Lower leg skin (tissue), 4 donors: ENCODE measurements around the gene SORCS2. TPM values are rescaled to one million over a fixed set of nuclear protein-coding genes. Genes with fewer than 3 reads are reported as not detected.

Experiments used
- DNase-seq, 2 donors: peaks; one replicate each; pipeline ENCODE4 v3.0.0-alpha.2; 2019; ENCODE audit warnings: low spot score in 2 of 2
- H3K4me3 ChIP-seq: fragments of 200-600 bp; sonication (generic); 2 replicates; pipeline ENCODE4 v1.5.1; 2017; ENCODE audit warnings: mild to moderate bottlenecking, low read depth; ENCODE audit not compliant: poor library complexity, severe bottlenecking
- POLR2A ChIP-seq, 2 donors: fragments of 450-650 bp; IDR thresholded peaks; one replicate each; pipeline ENCODE4 v1.6.1; 2016 to 2017; ENCODE audit warnings: antibody characterized with exemption in 2 of 2, mild to moderate bottlenecking in 1 of 2, moderate library complexity in 1 of 2
- whole genome bisulfite sequencing, 2 donors: methylation state at CpG; one replicate each; pipeline ENCODE4 v1.1.5; 2018; 5-methylcytosine and 5-hydroxymethylcytosine counted together
- intact Hi-C: fragments of 100-400 bp; cut with DNase I; formaldehyde crosslinking; loops from one replicate; pipeline ENCODE4 v1.15.0; 2023; ENCODE audit warnings: low total_unique reads
- total RNA-seq, 4 donors: library from RNA; depleted of rRNA; stranded (reverse); fragments of >200 nt; gene quantifications; one replicate each; pipeline ENCODE4 v1.1.0, GENCODE V29; 2016
- TF ChIP-seq, protein P1 (sequence below), 3 donors: fragments of 450-650 bp; IDR thresholded peaks; one replicate each; pipeline ENCODE4 v1.5.1; 2016; ENCODE audit warnings: antibody characterized with exemption in 3 of 3, mild to moderate bottlenecking in 3 of 3, moderate library complexity in 2 of 3

The SORCS2 gene
- total RNA-seq, 4 donors from 2014 or later = 1.1 to 6.4 (median 1.5) TPM

DNA sequence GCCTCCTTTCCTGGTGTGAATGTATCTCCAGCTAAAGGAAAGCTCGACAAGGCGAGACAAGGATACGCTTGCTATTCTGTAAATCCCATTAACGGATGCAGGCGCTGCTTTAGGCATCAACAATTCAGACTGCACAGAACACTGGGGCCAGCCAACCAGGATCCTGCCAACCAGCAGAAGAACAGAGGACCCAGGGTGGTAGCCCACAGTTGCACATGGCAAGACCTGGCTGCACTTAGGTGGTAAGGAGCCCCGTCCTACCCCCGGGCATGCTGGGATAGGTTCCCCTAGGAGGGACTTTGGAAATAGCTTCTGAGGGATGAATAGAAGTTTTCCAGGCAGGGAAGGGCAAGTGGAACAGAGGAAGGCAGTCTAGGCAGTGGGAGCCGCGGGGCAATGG, 221.7 kb downstream of the SORCS2 start:
- WGBS, 2 donors = 87 to 93% methylated on average over 9 of the region's 9 CpGs
- no peak for TF ChIP-seq POLR2A (IDR thresholded peaks at IDR 0.05)
- TF ChIP-seq, protein P1, sequence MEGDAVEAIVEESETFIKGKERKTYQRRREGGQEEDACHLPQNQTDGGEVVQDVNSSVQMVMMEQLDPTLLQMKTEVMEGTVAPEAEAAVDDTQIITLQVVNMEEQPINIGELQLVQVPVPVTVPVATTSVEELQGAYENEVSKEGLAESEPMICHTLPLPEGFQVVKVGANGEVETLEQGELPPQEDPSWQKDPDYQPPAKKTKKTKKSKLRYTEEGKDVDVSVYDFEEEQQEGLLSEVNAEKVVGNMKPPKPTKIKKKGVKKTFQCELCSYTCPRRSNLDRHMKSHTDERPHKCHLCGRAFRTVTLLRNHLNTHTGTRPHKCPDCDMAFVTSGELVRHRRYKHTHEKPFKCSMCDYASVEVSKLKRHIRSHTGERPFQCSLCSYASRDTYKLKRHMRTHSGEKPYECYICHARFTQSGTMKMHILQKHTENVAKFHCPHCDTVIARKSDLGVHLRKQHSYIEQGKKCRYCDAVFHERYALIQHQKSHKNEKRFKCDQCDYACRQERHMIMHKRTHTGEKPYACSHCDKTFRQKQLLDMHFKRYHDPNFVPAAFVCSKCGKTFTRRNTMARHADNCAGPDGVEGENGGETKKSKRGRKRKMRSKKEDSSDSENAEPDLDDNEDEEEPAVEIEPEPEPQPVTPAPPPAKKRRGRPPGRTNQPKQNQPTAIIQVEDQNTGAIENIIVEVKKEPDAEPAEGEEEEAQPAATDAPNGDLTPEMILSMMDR (IDR thresholded peaks at IDR 0.05) = no peak
- no peak for DNase-seq
- intact Hi-C loops = no loop called here
- no peak overlapping the region for H3K4me3 ChIP-seq

DNA sequence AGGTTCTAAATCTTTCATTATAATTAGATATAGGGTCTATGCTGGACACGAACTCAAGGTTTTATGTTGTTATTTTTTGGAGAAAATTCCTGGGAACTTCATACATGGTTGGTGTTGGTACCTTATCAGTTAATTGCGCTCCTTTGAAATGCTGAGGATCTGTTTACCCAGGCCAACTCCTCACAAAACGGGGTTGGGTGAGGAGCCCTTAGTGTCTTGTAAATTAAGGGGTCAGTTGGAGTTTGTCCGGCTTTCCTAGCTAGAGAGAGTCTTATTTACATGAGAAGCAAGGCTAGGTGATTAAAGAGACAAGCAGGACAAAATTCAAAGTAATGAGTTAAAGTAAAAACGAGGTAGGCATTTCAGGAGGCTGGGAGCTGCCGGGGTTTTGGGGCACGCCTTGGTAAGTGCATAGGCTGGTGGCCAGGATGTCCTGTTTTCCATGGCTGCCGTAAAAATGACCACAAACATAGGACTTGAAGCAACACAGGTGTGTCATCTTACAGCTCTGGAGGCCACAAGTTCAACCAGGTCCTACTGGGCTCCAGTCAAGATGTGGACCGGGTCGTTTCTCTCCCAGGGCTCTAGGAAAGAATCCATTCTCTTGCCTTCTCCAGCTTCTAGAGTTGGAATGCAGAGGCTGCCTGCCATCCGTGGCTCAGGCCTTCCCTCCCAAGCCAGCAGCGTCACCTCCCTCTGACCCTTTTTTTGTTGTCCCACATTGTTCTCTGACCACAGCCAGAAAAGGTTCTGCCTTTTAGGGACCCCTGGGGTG, 222.6 kb downstream of the SORCS2 start:
- H3K4me3 ChIP-seq = no peak overlapping the region
- no peak for TF ChIP-seq POLR2A (IDR thresholded peaks at IDR 0.05)
- TF ChIP-seq, protein P1 (IDR thresholded peaks at IDR 0.05) = no peak
- peak in 1 of 2 donors; percentile 78 for DNase-seq
- intact Hi-C loops = no loop called here
- WGBS, 2 donors = 69 to 78% methylated on average over 12 of the region's 12 CpGs

DNA sequence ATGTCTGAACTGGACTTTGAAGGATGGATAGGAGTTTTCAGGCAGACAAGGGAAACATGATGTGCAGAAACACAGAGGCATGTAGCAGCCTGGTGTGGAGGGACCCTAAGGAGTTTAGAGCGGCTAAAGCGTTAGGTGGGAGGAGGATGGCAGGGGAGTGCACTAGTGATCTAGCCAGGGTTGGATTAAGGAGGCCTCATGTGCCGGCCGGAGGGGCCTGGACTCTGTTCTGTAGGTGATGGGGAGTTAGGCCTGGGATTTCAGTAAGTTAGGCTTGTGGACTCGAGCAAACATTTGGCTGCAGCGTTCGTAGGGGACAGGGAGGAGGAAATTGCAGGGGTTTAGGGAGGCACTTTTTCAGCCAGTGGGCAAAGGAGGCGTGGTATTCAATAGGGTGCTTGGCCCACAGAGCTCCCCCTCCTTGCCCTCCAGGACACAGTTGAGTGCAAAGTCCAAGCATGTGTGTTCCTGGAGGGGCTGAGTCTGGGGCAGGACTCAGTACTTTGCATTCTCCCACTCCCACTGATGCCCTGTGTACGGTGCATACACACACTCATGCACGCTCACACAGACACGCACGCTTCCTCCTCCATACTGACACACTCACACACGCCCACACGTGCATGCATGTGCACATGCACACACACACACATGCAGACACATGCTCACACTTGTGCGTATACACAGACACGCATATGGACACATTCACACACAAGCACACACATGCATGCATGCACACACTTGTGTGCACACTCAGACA, 223.8 kb downstream of the SORCS2 start:
- 84 to 87% methylated on average over 16 of the region's 16 CpGs for WGBS, 2 donors
- H3K4me3 ChIP-seq = no peak overlapping the region
- DNase-seq = peak in 1 of 2 donors; percentile 56
- TF ChIP-seq POLR2A (IDR thresholded peaks at IDR 0.05) = no peak
- TF ChIP-seq, protein P1 (IDR thresholded peaks at IDR 0.05) = no peak
- intact Hi-C loops = no loop called here

DNA sequence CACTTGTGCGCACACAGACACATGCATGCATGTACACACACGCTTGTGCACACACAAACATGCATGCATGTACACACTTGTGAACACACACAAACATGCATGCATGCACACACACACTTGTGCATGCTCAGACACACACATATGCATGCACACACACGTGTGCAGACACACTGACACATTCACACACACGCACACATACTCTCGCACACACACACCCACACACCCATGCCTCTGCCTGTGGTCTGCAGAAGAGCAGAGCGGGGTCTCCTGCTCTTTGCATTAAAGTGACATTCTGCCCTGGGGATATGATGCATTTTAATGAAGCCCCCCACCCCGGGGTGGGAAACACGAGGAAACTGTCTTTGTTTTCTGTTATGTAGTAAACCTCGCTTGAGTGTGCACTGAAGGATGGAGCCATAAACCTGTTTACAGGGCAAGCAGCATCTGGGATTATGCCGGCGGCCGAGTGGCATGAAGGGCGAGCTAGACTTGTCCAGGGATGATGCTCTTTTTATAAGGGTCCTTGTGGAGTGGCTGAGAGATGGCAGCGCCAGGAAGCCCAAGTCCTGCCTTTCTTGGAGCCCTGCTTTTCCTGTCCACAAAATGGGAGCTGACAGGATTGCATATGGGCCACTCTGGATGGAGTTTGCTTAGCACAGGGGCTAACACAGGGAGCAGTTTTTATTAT, 224.6 kb downstream of the SORCS2 start:
- TF ChIP-seq, protein P1 (IDR thresholded peaks at IDR 0.05) = no peak
- TF ChIP-seq POLR2A (IDR thresholded peaks at IDR 0.05) = no peak
- H3K4me3 ChIP-seq = no peak overlapping the region
- intact Hi-C loops = no loop called here
- peak in 1 of 2 donors; percentile 58 for DNase-seq
- 80 to 85% methylated on average over 14 of the region's 14 CpGs for WGBS, 2 donors

DNA sequence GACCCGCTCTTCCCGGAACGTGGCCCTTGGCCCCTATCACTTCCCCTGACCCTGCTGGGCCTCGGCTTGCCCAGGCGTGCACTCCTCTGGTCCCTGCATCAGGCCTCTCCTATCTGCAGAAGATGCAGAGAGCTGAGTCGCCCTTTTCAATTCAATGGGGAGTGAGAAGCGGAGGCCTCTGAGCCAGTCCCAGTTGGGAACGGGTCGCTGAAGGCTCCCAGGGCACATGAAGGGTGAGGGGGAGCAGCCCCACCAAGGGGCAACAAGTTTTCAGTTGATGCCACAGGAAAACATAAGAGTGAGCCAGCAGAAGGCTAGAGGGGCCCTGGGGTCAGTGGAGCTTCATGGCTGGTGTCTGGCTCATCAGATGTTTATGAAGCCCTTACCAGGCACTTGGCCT, 225.3 kb downstream of the SORCS2 start:
- intact Hi-C loops = no loop called here
- no peak for TF ChIP-seq POLR2A (IDR thresholded peaks at IDR 0.05)
- TF ChIP-seq, protein P1 (IDR thresholded peaks at IDR 0.05) = no peak
- peak in 1 of 2 donors; percentile 57 for DNase-seq
- no peak overlapping the region for H3K4me3 ChIP-seq
- 82 to 95% methylated on average over 9 of the region's 9 CpGs for WGBS, 2 donors
